ENCODE results near the gene CDH24. TPM values are rescaled to one million over a fixed set of nuclear protein-coding genes. Genes with fewer than 3 reads are reported as not detected.

The CDH24 gene
- total RNA-seq = 8.6 and 8.9 TPM in 2 replicates
- 4.4 and 13.4 TPM in 2 replicates for polyA plus RNA-seq

- peaks cover 18% of the 10 kb centered on the region for H3K36me3 ChIP-seq
- no peaks in the 10 kb centered on the region for H3K9me3 ChIP-seq (ENCODE audit: low read depth)
- TF ChIP-seq CTCF (IDR thresholded peaks at IDR 0.05; ENCODE audit: low read depth, low read length) = no peak
- no peaks in the 10 kb centered on the region for H3K4me1 ChIP-seq (ENCODE audit: low read depth)
- H3K4me3 ChIP-seq = peak within 1 kb of the TSS; percentile 46
- peak; percentile 79 to 86 for DNase-seq (ENCODE audit: low read depth in 1 of 2, low spot score in 1 of 2)
- H3K27me3 ChIP-seq = no peaks in the 10 kb centered on the region
- H3K27ac ChIP-seq = peak within 1 kb of the TSS; percentile 77
Measured at GRCh38 chr14:23056956-23057756, at the start of gene CDH24. Gene CDH24 (minus strand): TSS chr14:23057520. CDS start chr14:23055733, 1,787 bp downstream.

GRCh38 chr14:23106747-23107045, 49.4 kb upstream of the CDH24 start:
- H3K4me1 ChIP-seq (ENCODE audit: low read depth) = peaks cover 4% of the 10 kb centered on the region
- no peak overlapping the region for H3K27ac ChIP-seq
- H3K9me3 ChIP-seq (ENCODE audit: low read depth) = no peaks in the 10 kb centered on the region
- no peak for DNase-seq (ENCODE audit: low read depth in 1 of 2, low spot score in 1 of 2)
- no peaks in the 10 kb centered on the region for H3K36me3 ChIP-seq
- no peak for TF ChIP-seq CTCF (IDR thresholded peaks at IDR 0.05; ENCODE audit: low read depth, low read length)
- no peaks in the 10 kb centered on the region for H3K27me3 ChIP-seq
- no peak overlapping the region for H3K4me3 ChIP-seq

GRCh38 chr14:23105348-23105824, 48.1 kb upstream of the CDH24 start:
- Histone ChIP-seq H3K27me3 (no peaks in the 10 kb centered on the region), H3K4me3 (no peak overlapping the region), H3K36me3 (no peaks in the 10 kb centered on the region), H3K27ac (no peak overlapping the region), H3K4me1 (ENCODE audit: low read depth) (peaks cover 4% of the 10 kb centered on the region), H3K9me3 (ENCODE audit: low read depth) (no peaks in the 10 kb centered on the region)
- DNase-seq (ENCODE audit: low read depth in 1 of 2, low spot score in 1 of 2) = no peak
- TF ChIP-seq CTCF (IDR thresholded peaks at IDR 0.05; ENCODE audit: low read depth, low read length) = no peak

- H3K27ac ChIP-seq = no peak within 1 kb of the TSS
- H3K27me3 ChIP-seq = no peaks in the 10 kb centered on the region
- H3K9me3 ChIP-seq (ENCODE audit: low read depth) = no peaks in the 10 kb centered on the region
- peaks cover 4% of the 10 kb centered on the region for H3K4me1 ChIP-seq (ENCODE audit: low read depth)
- H3K36me3 ChIP-seq = no peaks in the 10 kb centered on the region
- TF ChIP-seq CTCF (IDR thresholded peaks at IDR 0.05; ENCODE audit: low read depth, low read length) = no peak
- no peak within 1 kb of the TSS for H3K4me3 ChIP-seq
- no peak for DNase-seq (ENCODE audit: low read depth in 1 of 2, low spot score in 1 of 2)
Measured at GRCh38 chr14:23104591-23105347, 47.4 kb upstream of the CDH24 start, which contains the start of gene CIROP. Gene CIROP (minus strand): TSS chr14:23104989. CDS start chr14:23104920, 69 bp downstream.

- H3K9me3 ChIP-seq (ENCODE audit: low read depth) = no peaks in the 10 kb centered on the region
Measured at GRCh38 chr14:23104070-23104590, 46.8 kb upstream of the CDH24 start.

More at GRCh38 chr14:23104070-23104590, 46.8 kb upstream of the CDH24 start:
- no peak for DNase-seq (ENCODE audit: low read depth in 1 of 2, low spot score in 1 of 2)
- peaks cover 4% of the 10 kb centered on the region for H3K4me1 ChIP-seq (ENCODE audit: low read depth)
- no peak overlapping the region for H3K4me3 ChIP-seq
- H3K27me3 ChIP-seq = no peaks in the 10 kb centered on the region
- no peak for TF ChIP-seq CTCF (IDR thresholded peaks at IDR 0.05; ENCODE audit: low read depth, low read length)
- H3K36me3 ChIP-seq = no peaks in the 10 kb centered on the region
- H3K27ac ChIP-seq = no peak overlapping the region

All from cardiac muscle cell (in vitro differentiated cells and primary cell).